Neural cell (in vitro differentiated cells): ENCODE results near the gene SDK1.

Experiments
- EP300 ChIP-seq: fragments of 450-650 bp; conservative IDR thresholded peaks from 2 replicates; pipeline ENCODE4 v1.6.1; 2014; ENCODE audit warnings: antibody characterized with exemption, mild to moderate bottlenecking, moderate library complexity; ENCODE audit not compliant: poor library complexity, severe bottlenecking
- EZH2 ChIP-seq: fragments of 200-600, 300-800 bp; shearing (Covaris generic), sonication (generic); IDR thresholded peaks from 2 replicates; pipeline ENCODE4 v1.6.1; 2014; ENCODE audit warnings: antibody characterized with exemption, low read length, borderline replicate concordance, mild to moderate bottlenecking; ENCODE audit not compliant: insufficient read depth, poor library complexity, severe bottlenecking
- MXI1 ChIP-seq: fragments of 450-650 bp; conservative IDR thresholded peaks from 2 replicates; pipeline ENCODE4 v1.6.1; 2014; ENCODE audit warnings: antibody characterized with exemption, mild to moderate bottlenecking; ENCODE audit not compliant: poor library complexity, severe bottlenecking
- POLR2AphosphoS5 ChIP-seq: IDR thresholded peaks from 2 replicates; pipeline ENCODE4 v1.6.1; 2012
- RAD21 ChIP-seq: fragments of 450-650 bp; conservative IDR thresholded peaks from 2 replicates; pipeline ENCODE4 v1.6.1; 2014; ENCODE audit warnings: antibody characterized with exemption, mild to moderate bottlenecking, moderate library complexity
- REST ChIP-seq: IDR thresholded peaks from 2 replicates; pipeline ENCODE4 v1.6.1; 2012; ENCODE audit warnings: borderline replicate concordance
- SMC3 ChIP-seq: fragments of 450-650 bp; conservative IDR thresholded peaks from 2 replicates; pipeline ENCODE4 v1.6.1; 2014; ENCODE audit warnings: antibody characterized with exemption, mild to moderate bottlenecking, moderate library complexity; ENCODE audit not compliant: poor library complexity
- TAF1 ChIP-seq: IDR thresholded peaks from 2 replicates; pipeline ENCODE4 v1.6.1; 2012; ENCODE audit warnings: low read depth
- TF ChIP-seq, protein P1 (sequence below): fragments of 450-650 bp; IDR thresholded peaks from 2 replicates; pipeline ENCODE4 v1.5.1; 2014; ENCODE audit warnings: antibody characterized with exemption, mild to moderate bottlenecking, moderate library complexity; ENCODE audit not compliant: poor library complexity, severe bottlenecking

DNA sequence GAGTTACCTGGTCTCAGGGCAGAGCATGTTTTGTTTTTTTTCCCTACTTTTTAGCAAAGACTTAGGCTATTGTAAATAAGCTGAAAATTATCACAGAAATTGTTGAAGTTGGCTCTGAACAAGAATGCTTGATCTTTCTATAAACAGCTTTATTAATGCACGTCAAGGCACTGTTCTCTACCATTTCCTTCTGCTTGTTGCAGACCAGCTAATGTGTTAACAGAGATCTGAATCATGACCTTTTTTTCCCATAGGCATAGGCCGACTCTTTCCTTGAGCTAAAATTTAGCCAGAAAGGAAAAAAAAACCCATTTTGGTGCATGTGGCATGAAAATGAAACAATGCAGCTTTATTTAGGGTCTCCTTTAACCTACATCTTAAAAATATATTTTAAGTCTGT lies 248.5 kb downstream of the SDK1 start:
- TF ChIP-seq EZH2 (no peak), POLR2AphosphoS5 (no peak), RAD21 (no peak), REST (no peak), SMC3 (no peak), MXI1 (no peak), TAF1 (no peak), EP300 (no peak)
- TF ChIP-seq, protein P1, sequence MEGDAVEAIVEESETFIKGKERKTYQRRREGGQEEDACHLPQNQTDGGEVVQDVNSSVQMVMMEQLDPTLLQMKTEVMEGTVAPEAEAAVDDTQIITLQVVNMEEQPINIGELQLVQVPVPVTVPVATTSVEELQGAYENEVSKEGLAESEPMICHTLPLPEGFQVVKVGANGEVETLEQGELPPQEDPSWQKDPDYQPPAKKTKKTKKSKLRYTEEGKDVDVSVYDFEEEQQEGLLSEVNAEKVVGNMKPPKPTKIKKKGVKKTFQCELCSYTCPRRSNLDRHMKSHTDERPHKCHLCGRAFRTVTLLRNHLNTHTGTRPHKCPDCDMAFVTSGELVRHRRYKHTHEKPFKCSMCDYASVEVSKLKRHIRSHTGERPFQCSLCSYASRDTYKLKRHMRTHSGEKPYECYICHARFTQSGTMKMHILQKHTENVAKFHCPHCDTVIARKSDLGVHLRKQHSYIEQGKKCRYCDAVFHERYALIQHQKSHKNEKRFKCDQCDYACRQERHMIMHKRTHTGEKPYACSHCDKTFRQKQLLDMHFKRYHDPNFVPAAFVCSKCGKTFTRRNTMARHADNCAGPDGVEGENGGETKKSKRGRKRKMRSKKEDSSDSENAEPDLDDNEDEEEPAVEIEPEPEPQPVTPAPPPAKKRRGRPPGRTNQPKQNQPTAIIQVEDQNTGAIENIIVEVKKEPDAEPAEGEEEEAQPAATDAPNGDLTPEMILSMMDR = no peak
